Measurements from ENCODE around the gene MAP2K2.

GRCh38 chr19:4108767-4109625 is 14.9 kb downstream of the MAP2K2 start:
- no peak for TF ChIP-seq EZH2phosphoT487 (IDR thresholded peaks at IDR 0.05; ENCODE audit: low read depth)
- TF ChIP-seq CTCF (IDR thresholded peaks at IDR 0.05; ENCODE audit: low read depth, low read length): no peak

Measured in OCI-LY3 (cell line).